Left cardiac atrium (tissue), 4 donors: ENCODE data around the gene ZNF709. TPM values are rescaled to one million over a fixed set of nuclear protein-coding genes. Genes with fewer than 3 reads are reported as not detected.
"Not testable (repeated sequence)": the region's sequence is repeated elsewhere in the genome, so short reads cannot be mapped to it uniquely, and the experiment has no call there.

Source experiments
- ATAC-seq, 2 donors: fragments of 200-7000 bp; cut with Tn5 transposase; one replicate each; pipeline ENCODE4 v1.9.1; 2020; ENCODE audit warnings: mild to moderate bottlenecking in 2 of 2, moderate library complexity in 2 of 2
- DNase-seq: peaks from one replicate; pipeline ENCODE4 v3.0.0-alpha.2; 2020
- intact Hi-C, 2 donors: fragments of 100-400 bp; cut with DNase I; formaldehyde crosslinking; loops; one replicate each; pipeline versions ENCODE4 v1.14.1 to v1.15.1; 2022 to 2023
- long read RNA-seq: library from polyadenylated mRNA; unstranded; transcript quantifications from one replicate; pipeline ENCODE4 v2.0.0, GENCODE V29; 2021
- total RNA-seq, 2 donors: library from RNA; stranded (reverse); fragmentation: NEBNext Ultra II Directional; extraction: Animal tissue kit (Norgen Biotek cat#: 25700); gene quantifications; one replicate each; pipeline ENCODE4 v1.2.1, GENCODE V29; 2021
- donor health status: DM: no; HTN: yes; CAD: no.
- donor health status: DM: no; HTN: yes; CAD: no; lungs with severe emphysema.
- donor health status: DM: yes; HTN: yes; CAD: no.
- donor health status: Dilated cardiomyopathy.

Gene ZNF709
- total RNA-seq: 1 to 10 TPM; 1.2 to 1.3 TPM
- long read RNA-seq, full-length matches to known transcripts: 1 of 1 reads
- long read RNA-seq, partial matches to known transcripts: 0 of 1 reads
- long read RNA-seq, other reads (novel, unspliced or antisense): 0 of 1 reads

DNA sequence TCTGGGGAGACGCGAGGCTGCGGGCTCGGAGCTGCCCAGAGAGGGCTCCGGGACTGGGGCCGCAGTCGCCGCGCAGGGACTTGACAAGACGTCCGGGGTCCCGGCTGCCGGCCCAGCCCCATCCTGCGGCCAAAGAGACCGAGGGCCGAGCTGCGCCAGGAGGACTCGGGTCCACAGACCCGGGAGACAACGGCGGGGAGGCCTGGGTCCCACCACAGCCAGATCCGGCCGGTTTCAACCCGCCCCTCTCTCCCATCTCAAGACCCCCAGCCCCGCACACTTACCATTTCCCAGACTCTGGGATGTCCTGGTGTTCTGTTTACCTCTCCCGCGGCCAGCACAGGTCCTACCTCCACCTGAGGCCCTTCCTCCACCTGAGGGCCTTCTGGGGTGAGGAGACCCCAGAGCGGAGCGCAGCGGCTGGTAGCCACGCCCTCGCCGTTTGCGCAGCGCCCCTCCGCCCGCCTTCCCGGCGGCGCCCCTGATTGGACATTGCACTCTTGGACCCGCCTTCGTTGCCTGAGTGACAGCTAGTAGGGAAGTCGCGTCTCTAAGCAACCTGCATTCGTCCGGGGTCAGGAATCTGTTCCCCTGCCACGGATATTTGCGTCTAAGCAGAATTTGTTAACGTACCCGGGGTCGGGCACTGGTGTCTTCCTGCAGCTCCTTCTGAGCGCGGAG, at the start of gene ZNF709:
TSS of gene ZNF709 (minus strand) at position 446 of the 681 bp plus-strand sequence. CDS start at position 287, 159 bp downstream.
- intact Hi-C loops: no loop called here
- DNase-seq (peak; percentile 93), ATAC-seq (peak; percentile 100)

- ATAC-seq (no peak), DNase-seq (no peak)
- intact Hi-C loops: no loop called here
Observed at GRCh38 chr19:12527034-12527836, 42.6 kb upstream of the ZNF709 start.

DNA sequence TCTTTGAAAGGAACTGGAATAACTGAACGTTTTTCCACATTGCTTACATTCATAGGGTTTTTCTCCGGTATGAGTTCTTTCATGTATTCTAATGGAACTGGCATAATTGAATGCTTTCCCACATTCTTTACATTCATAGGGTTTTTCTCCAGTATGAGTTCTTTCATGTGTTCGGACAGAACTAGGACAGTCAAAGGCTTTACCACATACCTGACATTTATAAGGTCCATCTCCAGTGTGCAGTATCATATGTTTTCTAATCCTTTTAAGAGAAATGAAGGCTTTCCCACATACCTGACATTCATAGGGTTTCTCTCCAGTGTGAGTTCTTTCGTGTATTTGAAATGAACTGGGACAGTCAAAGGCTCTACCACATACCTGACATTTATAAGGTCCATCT, 41.9 kb upstream of the ZNF709 start:
- ATAC-seq: no peak
- intact Hi-C loops: no loop called here
- no peak for DNase-seq

DNA sequence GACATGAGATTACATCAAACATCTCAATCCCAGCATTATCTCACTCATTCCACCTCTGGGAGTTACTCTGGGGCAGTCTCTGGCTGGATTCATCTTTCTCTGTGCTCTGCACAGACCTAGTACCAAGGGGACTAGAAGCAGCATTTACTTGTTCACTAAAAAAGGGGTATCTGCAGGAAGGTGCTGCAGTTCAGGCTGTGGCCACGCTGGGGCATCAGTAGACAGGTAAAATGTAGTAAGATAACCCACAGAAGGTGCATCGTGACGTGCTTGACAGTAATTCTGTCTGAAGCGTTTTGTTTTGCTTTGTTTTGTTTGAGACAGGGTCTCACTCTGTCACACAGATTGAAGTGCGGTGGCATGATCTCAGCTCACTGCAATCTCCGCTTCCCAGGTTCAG, 37.4 kb upstream of the ZNF709 start:
- ATAC-seq: no peak
- intact Hi-C loops: no loop called here
- peak; percentile 23 for DNase-seq

- intact Hi-C loops: no loop called here
- peak; percentile 63 to 93 for ATAC-seq
- DNase-seq: peak; percentile 55
Observed at GRCh38 chr19:12513531-12514061, 29.0 kb upstream of the ZNF709 start.

DNA sequence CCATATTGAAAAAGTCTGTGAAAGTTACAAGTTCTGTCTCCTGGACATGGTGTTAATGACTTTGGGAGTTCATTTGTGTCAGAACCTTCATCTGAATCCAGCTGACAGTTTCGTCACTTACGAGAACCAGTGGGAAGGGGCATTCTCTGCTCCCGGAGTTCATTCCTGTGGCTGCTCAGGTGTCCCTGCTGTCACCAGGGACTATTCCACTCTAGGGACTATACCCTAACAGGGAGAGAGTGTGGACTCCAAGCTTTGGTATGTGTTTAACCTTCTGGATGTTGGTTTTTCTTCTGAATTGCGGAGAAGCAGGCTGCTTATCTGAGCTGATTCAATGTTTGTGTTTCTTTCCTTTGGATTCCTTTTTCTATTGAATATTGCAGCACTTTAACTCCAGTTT, 12.4 kb upstream of the ZNF709 start:
- intact Hi-C loops: loop anchor here in 1 of 2 donors (5.0 kb wide), 1 partner anchor 55 kb away; the partner anchor contains the start of gene ZNF564
- ATAC-seq (no peak), DNase-seq (no peak)

- intact Hi-C loops: loop anchor here in 1 of 2 donors (5.0 kb wide), 1 partner anchor 56 kb away; the partner anchor contains the start of gene ZNF564
- ATAC-seq (no peak), DNase-seq (no peak)
Observed at GRCh38 chr19:12496480-12496879, 11.9 kb upstream of the ZNF709 start.

GRCh38 chr19:12495002-12495802, 10.6 kb upstream of the ZNF709 start:
- intact Hi-C loops: loop anchor here in 1 of 2 donors (5.0 kb wide), 1 partner anchor 57 kb away; the partner anchor contains the start of gene ZNF564
- ATAC-seq (peak; percentile 100), DNase-seq (peak; percentile 95)

DNA sequence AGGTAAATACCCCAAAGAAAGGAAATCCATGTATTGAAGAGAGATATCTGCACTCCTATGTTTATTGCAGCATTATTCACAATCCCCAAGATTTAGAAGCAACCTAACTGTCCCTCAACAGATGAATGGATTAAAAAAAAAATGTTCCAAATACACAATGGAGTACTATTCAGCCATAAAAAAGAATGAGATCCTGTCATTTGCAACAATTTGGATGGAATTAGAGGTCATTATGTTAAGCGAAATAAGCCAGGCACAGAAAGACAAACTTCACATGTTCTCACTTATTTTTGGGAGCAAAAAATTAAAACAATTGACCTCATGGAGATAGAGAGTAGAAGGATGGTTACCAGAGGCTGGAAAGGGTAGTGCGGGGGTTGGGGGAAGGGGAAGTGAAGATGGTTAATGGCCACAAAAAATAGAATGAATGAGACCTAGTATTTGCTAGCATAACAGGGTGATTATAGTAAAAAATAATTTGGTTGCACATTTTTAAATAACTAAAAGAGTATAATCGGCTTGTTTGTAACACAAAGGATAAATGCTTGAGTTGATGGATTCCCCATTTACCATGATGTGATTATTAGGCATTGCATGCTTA, 9.7 kb upstream of the ZNF709 start:
- DNase-seq (no peak), ATAC-seq (no peak)
- intact Hi-C loops: no loop called here

DNA sequence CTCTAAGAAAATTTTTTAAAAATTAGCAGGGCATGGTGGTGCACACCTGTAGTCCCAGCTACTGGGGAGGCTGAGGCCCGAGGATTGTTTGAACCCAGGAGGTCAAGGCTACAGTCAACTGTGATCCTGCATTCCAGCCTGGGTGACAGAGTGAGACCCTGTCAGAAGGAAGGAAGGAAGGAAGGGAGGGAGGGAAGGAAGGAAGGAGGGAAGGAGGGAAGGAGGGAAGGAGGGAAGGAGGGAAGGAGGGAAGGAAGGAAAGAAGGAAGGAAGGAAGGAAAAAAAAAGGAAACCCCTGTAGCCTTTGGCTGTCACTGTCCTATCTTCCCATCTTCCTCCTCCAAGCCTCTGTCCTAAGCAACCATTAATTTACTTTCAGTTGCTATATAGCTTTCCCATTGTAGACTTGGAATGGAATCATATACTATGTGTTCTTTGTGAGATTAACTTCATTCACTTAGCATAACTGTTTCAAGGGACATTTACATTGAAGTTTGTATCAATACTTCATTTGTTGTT, 1.7 kb upstream of the ZNF709 start:
- DNase-seq, intact Hi-C loops, ATAC-seq: not testable (repeated sequence)

DNA sequence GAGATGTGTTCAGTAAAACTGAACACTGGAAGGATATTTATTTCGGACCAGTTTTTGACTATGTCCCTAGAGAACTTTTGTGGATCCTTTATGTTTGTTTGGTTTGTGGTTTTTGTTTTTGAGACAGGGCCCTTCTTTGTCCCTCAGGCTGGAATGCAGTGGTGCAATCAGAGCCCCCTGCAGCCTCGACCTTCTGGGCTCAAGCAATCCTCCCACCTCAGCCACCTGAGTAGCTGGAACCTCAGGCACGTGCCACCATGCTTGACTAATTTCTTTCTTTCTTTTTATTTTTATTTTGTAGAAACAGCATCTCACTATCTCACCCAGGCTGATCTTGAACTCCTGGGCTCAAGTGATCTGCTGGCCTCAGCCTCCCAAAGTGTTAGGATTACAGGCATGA, 955 bp upstream of the ZNF709 start:
- intact Hi-C loops: no loop called here
- DNase-seq: no peak

DNA sequence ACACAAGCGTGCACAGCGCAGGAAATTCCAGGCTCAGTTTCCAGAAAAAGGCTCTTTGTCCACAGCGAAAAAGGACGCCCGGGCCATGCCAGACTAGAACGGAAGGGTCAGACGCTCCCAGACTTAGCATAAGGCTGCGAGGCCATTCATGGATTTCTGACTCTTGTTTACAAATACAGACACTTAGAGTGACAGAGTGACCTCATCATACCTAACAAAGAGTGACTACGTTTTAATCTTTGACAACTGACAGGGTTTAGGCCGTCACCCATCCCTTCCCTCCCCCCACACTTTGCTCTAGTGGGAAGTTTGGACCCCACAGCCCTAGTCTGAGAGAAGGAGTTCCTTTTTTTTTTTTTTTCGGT, 418 bp upstream of the ZNF709 start:
- DNase-seq (no peak), ATAC-seq (peak; percentile 29 to 67)
- intact Hi-C loops: no loop called here

More for the DNA sequence above, 955 bp upstream of the ZNF709 start:
- no peak for ATAC-seq

- DNase-seq (no peak), ATAC-seq (no peak)
- intact Hi-C loops: no loop called here
Observed at GRCh38 chr19:12484011-12484370, 625 bp downstream of the ZNF709 start.

GRCh38 chr19:12482509-12482886, 2.1 kb downstream of the ZNF709 start:
- ATAC-seq (no peak), DNase-seq (no peak)
- intact Hi-C loops: loop anchor here in 1 of 2 donors (2.0 kb wide), 1 partner anchor 18 kb away; no protein-coding TSS in a partner anchor

GRCh38 chr19:12481781-12482508, 2.7 kb downstream of the ZNF709 start:
- ATAC-seq (no peak), DNase-seq (no peak)
- intact Hi-C loops: loop anchor here in 1 of 2 donors (2.0 kb wide), 1 partner anchor 19 kb away; no protein-coding TSS in a partner anchor

- intact Hi-C loops: no loop called here
- DNase-seq (no peak), ATAC-seq (no peak)
Observed at GRCh38 chr19:12478234-12478941, 6.2 kb downstream of the ZNF709 start.

- intact Hi-C loops, ATAC-seq, DNase-seq: not testable (repeated sequence)
Observed at GRCh38 chr19:12467651-12468050, 17.0 kb downstream of the ZNF709 start.
